Measurements from ENCODE around the gene XPC. TPM values are rescaled to one million over a fixed set of nuclear protein-coding genes. Genes with fewer than 3 reads are reported as not detected.
A peak's percentile ranks its signal among the peaks of the same experiment; 100 is the strongest.

Gene XPC
- total and polyA plus RNA-seq, 2 of the 8 experiments (the other 6 are each of a cell fraction or from before 2014, with no cell fraction given): 8.8 to 27.3 TPM

- TF ChIP-seq, protein P1, sequence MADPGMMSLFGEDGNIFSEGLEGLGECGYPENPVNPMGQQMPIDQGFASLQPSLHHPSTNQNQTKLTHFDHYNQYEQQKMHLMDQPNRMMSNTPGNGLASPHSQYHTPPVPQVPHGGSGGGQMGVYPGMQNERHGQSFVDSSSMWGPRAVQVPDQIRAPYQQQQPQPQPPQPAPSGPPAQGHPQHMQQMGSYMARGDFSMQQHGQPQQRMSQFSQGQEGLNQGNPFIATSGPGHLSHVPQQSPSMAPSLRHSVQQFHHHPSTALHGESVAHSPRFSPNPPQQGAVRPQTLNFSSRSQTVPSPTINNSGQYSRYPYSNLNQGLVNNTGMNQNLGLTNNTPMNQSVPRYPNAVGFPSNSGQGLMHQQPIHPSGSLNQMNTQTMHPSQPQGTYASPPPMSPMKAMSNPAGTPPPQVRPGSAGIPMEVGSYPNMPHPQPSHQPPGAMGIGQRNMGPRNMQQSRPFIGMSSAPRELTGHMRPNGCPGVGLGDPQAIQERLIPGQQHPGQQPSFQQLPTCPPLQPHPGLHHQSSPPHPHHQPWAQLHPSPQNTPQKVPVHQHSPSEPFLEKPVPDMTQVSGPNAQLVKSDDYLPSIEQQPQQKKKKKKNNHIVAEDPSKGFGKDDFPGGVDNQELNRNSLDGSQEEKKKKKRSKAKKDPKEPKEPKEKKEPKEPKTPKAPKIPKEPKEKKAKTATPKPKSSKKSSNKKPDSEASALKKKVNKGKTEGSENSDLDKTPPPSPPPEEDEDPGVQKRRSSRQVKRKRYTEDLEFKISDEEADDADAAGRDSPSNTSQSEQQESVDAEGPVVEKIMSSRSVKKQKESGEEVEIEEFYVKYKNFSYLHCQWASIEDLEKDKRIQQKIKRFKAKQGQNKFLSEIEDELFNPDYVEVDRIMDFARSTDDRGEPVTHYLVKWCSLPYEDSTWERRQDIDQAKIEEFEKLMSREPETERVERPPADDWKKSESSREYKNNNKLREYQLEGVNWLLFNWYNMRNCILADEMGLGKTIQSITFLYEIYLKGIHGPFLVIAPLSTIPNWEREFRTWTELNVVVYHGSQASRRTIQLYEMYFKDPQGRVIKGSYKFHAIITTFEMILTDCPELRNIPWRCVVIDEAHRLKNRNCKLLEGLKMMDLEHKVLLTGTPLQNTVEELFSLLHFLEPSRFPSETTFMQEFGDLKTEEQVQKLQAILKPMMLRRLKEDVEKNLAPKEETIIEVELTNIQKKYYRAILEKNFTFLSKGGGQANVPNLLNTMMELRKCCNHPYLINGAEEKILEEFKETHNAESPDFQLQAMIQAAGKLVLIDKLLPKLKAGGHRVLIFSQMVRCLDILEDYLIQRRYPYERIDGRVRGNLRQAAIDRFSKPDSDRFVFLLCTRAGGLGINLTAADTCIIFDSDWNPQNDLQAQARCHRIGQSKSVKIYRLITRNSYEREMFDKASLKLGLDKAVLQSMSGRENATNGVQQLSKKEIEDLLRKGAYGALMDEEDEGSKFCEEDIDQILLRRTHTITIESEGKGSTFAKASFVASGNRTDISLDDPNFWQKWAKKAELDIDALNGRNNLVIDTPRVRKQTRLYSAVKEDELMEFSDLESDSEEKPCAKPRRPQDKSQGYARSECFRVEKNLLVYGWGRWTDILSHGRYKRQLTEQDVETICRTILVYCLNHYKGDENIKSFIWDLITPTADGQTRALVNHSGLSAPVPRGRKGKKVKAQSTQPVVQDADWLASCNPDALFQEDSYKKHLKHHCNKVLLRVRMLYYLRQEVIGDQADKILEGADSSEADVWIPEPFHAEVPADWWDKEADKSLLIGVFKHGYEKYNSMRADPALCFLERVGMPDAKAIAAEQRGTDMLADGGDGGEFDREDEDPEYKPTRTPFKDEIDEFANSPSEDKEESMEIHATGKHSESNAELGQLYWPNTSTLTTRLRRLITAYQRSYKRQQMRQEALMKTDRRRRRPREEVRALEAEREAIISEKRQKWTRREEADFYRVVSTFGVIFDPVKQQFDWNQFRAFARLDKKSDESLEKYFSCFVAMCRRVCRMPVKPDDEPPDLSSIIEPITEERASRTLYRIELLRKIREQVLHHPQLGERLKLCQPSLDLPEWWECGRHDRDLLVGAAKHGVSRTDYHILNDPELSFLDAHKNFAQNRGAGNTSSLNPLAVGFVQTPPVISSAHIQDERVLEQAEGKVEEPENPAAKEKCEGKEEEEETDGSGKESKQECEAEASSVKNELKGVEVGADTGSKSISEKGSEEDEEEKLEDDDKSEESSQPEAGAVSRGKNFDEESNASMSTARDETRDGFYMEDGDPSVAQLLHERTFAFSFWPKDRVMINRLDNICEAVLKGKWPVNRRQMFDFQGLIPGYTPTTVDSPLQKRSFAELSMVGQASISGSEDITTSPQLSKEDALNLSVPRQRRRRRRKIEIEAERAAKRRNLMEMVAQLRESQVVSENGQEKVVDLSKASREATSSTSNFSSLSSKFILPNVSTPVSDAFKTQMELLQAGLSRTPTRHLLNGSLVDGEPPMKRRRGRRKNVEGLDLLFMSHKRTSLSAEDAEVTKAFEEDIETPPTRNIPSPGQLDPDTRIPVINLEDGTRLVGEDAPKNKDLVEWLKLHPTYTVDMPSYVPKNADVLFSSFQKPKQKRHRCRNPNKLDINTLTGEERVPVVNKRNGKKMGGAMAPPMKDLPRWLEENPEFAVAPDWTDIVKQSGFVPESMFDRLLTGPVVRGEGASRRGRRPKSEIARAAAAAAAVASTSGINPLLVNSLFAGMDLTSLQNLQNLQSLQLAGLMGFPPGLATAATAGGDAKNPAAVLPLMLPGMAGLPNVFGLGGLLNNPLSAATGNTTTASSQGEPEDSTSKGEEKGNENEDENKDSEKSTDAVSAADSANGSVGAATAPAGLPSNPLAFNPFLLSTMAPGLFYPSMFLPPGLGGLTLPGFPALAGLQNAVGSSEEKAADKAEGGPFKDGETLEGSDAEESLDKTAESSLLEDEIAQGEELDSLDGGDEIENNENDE (IDR thresholded peaks at IDR 0.05; ENCODE audit: insufficient replicate concordance, low read length): no peak
- TF ChIP-seq SP4 (IDR thresholded peaks at IDR 0.05; ENCODE audit: low read length) (no peak), ATF3 (IDR thresholded peaks at IDR 0.05; ENCODE audit: insufficient read depth, low read depth, low read length) (peak; percentile 51; the same call in 1 of the 2 replicates), TBP (IDR thresholded peaks at IDR 0.05; ENCODE audit: low read depth, low read length) (no peak; the same call in 1 of the 2 replicates), CTBP2 (IDR thresholded peaks at IDR 0.05; ENCODE audit: borderline replicate concordance, insufficient read depth, insufficient read length, low read length) (no peak), GABPA (IDR thresholded peaks at IDR 0.05; ENCODE audit: borderline replicate concordance, insufficient read depth, low read length) (no peak), EP300 (IDR thresholded peaks at IDR 0.05; ENCODE audit: borderline replicate concordance in 1 of 2, low read depth in 2 of 2, low read length in 2 of 2) (no peak), CHD1 (IDR thresholded peaks at IDR 0.05; ENCODE audit: low read depth, low read length) (no peak), CBX5 (IDR thresholded peaks at IDR 0.05; ENCODE audit: low read depth, low read length) (no peak)
- TF ChIP-seq, protein P2, sequence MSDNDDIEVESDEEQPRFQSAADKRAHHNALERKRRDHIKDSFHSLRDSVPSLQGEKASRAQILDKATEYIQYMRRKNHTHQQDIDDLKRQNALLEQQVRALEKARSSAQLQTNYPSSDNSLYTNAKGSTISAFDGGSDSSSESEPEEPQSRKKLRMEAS (IDR thresholded peaks at IDR 0.05): no peak; the same call in 1 of the 2 replicates
These were observed 53.7 kb downstream of the XPC start, which contains the start of the genes CHCHD4 and TMEM43 (continued) for GRCh38 chr3:14124615-14125192.

Measured in H1 (cell line).